COLO668 (cell line): ENCODE measurements around the gene NDUFS5.
A peak's percentile ranks its signal among the peaks of the same experiment; 100 is the strongest.
"Not testable (repeated sequence)": the region's sequence is repeated elsewhere in the genome, so short reads cannot be mapped to it uniquely, and the experiment has no call there.

Experiments used
- DNase-seq: peaks from one replicate; lab custom pipeline; 2025; ENCODE audit not compliant: unreplicated experiment; lab: John Stamatoyannopoulos, UW

The NDUFS5 gene

DNA sequence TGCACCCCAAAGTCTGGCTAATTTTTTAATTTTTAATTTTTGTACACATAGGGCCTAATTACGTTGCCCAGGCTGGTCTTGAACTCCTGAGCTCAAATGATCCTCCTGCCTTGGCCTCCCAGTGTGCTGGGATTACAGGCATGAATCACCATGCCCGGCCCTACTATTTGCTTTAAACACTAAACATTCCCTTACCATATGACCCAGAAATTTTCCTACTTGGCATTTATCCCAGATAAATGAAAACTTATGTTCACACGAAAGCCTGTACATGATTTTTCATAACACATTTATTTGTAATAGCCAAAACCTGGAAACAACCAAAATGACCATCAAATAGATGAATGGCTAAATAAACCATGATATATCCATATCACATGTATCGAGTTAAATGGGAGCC, 35.8 kb downstream of the NDUFS5 start:
- DNase-seq: no peak

DNA sequence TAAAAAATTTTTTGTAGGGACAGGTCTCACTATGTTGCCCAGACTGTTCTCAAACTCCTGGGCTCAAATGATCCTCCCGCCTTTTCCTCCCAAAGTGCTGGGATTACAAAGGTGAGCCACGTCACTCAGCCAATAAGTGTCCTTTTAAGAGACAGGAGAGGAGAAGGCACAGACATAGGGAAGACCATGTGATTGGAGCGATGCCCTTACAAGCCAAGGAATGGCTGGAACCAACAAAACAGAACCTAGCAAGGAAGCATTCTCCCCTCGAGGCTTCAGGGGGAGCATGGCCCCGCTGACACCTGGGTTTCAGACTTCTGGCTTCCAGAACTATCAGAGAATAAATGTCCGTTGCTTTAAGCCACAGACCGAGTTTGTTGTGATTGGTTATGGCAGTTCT, 37.0 kb downstream of the NDUFS5 start:
- no peak for DNase-seq

DNA sequence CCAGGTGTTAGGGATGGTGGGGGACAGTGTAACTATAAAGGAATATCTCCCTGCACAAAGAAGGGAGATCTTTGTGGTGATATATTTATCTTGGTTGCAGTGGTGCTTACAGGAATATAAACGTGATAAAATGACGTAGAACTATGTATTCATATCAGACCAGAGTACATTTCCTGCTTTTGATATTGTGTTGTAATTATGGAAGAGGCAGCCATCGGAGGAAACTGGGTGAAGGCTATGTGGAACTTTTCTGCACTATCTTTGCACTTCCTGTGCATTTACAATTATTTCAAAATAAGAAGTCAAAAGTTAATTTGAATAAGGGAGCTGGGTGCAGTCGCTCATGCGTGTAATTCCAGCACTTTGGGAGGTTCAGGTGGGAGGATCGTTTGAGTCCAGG, 37.6 kb downstream of the NDUFS5 start:
- no peak for DNase-seq

DNA sequence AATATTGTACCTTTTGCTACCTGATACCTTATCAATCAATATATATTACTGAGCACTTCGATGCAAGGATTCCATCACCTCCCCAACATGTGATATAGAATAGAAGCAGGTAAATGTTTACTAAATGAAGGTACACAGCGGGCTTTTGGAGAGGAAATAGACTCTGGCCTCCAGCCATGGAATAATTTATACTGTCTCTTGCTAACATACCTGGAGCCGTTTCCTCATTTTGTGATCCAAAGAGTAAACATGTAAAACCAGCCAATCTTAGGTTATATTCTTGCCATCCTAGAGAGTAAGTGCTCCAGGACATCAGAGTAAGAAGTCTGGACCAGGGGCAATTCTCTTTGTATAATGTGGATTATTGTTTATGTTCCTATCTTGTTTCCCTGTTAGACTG, 39.4 kb downstream of the NDUFS5 start:
- DNase-seq: no peak

DNA sequence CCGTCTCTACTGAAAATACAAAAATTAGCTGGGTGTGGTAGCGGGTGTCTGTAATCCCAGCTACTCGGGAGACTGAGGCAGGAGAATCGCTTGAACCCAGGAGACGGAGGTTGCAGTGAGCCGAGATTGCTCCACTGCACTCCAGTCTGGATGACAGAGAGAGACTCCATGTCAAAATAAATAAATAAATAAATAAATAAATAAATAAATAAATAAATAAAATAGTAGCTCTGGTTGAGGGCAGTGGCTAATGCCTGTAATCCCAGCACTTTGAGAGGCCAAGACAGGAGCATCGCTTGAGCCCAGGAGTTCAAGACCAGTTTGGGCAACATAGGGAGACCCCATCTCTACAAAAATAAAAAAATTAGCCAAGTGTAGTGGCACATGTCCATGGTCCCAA, 42.1 kb downstream of the NDUFS5 start:
- not testable (repeated sequence) for DNase-seq

DNA sequence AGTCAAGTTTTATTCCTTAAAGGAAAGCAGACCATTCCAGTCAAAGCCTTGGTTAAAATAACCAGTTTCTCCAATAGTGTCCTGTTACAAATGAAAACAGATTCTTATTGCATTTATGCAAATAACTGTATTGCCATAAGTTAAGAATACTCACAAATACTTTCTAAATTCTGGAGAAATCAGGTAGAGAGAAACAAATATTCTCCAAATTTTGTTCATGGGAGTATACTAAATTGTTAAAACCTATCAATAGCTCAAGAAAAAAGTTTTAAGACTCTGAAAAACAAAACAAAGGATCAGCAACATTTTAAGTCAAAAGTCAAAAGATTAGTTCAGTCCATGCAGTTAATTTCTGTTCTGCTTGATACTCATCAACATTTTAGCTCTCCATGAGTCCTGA, 45.4 kb downstream of the NDUFS5 start:
- not testable (repeated sequence) for DNase-seq

DNA sequence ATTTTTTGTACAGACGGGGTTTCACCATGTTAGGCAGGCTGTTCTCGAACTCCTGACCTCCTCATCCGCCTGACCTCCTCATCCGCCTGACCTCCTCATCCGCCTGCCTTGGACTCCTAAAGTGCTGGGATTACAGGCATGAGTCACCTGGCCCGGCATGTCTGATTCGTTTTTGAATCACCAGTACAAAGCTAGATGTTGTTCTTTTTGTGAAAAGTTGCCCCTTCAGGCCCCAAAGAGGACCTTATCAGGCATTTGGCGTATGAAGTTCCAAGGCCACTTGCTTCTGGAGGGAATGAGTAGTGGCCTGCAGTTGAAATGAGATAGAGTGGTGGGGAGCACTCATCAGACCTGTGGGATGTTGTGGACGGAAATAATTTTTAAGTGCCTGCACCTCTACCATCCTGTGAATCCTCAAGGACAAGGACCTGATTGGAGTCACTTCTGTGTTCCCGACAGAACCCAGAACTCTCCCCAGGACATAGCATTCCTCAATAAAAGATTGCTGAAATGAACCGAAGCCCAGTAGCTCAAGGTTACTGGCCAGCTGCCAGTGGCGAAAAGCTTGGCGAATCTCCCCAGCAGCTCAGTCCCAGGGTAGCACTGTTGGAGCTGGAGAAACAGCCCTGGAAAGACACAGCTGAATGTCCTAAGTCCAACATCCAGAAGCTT, 50.1 kb downstream of the NDUFS5 start:
- DNase-seq: no peak

DNA sequence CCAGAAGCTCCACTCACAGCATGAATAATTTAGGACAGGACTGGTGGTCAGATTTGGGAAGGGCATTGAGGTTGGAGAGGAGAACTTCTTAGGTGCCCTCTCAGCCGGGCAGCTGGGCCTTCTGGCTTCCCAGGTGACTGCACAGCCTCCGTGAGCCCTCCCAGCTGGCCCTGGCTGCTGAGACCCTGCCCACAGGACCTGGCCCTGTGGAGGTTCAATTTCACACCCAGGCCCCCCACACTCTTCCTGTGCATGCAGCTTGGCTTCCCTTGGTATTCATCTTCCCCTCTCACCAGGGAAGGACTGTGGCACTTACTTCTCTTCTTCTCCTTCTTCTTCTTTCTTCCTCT, 50.6 kb downstream of the NDUFS5 start:
- DNase-seq: no peak

DNA sequence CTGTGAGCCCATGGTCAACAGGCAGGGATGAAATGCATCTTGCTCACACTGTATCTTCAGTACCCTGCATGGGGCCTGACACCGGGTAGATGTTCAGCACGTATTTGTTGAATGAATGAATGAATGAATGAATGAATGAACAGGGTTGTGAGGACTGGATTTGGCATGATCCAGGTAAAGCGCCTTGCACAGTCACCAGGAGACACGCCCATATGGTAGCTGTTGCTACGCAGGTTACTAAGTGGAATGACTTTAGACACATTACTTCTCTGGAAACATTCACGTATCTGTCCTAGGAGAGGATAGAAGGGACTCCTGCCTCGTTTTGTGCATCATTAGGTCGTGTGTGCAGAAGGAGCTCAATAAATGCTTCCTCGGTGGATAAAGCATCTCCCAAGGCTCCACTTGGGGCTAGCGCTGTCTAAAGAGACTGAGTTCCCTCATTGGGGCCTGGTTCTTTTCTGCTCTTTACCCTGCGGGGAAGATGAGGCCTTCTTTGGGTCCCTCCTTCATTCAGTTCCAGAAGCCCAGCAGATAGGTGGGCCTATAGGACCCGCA, 54.2 kb downstream of the NDUFS5 start:
- no peak for DNase-seq

DNA sequence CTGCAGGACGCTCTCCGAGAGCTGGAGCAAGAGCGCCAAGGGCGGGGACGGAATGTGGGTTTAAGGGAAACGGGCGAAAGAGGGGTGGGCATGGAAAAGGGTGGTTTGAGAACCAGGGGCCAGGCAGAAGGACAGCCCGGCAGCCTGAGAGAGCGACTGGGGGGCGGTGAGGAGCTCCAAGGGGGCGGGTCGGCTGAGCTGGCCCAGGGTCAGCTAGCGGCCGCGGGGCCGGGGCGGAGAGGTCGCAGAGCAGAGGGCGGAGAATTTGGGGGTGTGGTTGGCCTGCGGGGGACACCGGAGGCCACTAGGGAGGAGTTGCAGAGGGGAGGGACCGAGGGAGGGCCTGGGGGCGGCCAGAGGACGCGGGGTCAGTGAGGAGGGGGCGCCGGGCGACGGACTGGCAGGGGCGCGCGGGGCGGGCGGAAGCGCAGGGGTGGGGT, 54.7 kb downstream of the NDUFS5 start:
- DNase-seq: no peak

DNA sequence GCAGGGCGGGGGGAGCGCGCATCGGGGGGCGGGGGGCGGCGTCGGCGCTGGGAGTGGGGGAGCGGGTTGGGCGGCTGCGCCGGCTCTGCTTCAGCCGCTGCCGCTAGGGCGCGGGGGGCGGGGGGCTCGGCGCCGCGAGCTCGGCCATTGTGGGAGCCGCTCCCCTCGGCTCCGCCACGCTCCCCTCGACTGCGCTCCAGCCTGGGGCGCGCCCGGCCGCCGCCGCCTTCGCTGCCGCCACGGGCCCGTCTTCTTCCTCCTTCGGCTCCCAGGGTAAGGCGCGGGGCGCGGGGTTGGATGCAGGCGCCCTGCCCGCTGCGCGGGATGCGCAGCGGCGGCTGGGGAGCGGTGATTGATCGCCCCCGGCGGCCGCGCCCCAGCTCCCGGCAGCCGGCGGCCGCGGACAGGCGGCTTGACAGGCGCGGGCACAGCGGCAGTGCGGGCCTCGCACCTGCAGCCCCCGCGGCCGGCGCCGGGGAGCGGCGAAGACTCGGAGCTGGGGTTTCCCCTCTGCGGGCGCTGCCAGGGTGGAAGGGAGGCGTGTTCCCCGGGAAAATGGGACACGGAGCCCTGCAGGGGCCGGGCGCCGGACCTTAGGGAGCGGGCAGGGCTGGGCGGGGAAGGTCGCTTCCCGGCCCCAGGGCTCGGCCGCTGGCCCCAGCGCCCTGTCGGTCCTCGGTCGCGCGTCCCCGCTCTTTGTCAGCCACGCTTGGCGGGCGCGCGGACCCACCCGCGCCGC, 55.3 kb downstream of the NDUFS5 start:
- DNase-seq: peak; percentile 84

DNA sequence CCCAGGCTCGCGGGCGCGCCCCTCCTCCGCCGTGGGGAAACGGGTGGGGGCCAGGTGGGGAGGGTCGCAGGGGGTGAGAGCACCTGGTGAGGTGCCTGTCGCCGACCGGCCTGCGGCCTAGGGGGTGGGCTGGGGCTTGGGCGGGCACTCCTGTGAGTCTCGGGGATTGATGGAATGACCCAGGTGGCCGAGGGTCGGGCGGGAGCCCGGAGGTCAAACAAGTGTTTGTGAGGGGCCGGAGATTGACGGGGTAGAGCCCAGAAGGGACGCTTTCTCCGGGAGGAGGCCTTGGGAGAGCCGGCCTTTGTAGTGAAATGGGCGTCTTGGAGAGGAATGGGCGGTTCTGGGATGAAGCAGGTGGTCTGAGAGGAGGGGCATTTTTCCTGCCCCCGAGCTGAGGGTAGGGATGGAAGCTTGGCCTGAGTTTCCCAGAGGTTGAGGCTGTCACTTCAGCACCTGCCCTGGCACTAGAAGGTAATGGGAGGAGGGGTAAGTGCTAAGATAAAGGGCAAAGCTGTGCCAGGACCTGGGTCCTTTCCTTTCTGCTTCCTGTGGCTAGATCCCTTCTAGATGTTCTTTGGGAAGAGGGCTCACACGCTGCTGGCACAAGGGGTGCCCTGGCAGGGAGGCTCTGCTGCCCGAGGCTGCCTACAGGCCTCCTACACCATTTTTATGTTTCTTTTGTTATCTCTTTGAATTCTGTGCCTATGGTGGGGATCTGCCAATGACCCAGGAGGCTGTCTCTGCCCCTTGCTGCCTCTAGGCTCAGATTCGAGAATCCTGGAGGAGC, 56.1 kb downstream of the NDUFS5 start:
- no peak for DNase-seq

DNA sequence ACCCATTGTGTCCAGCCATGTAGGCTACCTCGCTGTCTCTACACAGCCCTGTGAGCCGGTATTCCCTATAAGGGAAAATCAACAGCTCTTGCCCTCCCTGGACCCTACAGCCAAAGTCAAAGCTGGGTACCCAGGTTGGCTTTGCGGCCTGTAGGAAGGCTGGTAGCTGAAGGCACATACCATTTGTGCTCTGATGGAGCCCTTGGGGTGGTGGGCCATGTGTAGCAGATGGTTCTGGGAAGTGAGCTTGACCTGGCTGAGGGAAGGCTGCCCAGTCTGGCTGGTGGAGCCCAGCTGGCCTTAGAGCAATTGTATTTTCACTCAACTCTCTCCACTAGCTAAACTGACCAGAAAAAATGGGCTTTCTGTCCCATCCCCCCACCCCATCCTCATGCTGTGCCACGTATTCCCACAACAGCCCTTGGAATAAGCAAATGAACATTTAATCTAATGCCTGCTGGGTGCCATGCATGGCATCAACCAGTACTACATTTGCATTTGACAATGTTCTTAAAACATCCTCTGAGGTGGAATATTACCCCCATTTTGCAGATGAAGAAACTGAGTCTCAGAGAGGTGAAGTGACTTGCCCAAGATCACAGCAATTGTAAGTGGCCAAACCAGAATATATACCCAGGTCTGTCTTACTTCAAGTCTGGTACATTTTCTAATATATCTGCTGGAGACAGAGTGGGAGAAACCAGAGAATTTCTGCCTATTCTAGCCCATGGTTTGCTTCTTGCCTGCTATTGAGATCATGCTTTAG, 56.8 kb downstream of the NDUFS5 start:
- no peak for DNase-seq

DNA sequence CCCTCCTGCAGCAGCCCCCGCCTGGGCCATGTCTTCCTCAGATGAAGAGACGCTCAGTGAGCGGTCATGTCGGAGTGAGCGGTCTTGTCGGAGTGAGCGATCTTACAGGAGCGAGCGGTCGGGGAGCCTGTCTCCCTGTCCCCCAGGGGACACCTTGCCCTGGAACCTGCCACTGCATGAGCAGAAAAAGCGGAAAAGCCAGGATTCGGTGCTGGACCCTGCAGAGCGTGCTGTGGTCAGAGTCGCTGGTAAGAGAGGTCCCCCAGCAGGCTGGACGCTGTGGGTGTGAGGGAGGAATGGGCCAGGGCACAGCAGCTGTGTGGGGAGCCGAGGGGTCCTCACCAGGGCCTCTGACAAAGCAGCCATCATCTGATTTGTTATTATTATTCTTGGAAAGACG, 58.0 kb downstream of the NDUFS5 start:
- DNase-seq: no peak
